HL-60/S4 treated with retinoic acid at 250 ng/mL for 4 days and 3 days (cell line): ENCODE measurements around the gene KEAP1.
"Not testable (repeated sequence)": the region's sequence is repeated elsewhere in the genome, so short reads cannot be mapped to it uniquely, and the experiment has no call there.

Source experiments
- in situ Hi-C: fragments of 300-500 bp; cut with MboI; formaldehyde crosslinking; loops from 2 replicates; pipeline ENCODE4 v1.7.0; 2022; ENCODE audit warnings: low sequenced_read_pairs

The KEAP1 gene

GRCh38 chr19:10503002-10503789, at the start of gene KEAP1:
KEAP1 (minus strand) TSS chr19:10503356; CDS start chr19:10500033, 3,323 bp downstream.
- in situ Hi-C loops: no loop called here

DNA sequence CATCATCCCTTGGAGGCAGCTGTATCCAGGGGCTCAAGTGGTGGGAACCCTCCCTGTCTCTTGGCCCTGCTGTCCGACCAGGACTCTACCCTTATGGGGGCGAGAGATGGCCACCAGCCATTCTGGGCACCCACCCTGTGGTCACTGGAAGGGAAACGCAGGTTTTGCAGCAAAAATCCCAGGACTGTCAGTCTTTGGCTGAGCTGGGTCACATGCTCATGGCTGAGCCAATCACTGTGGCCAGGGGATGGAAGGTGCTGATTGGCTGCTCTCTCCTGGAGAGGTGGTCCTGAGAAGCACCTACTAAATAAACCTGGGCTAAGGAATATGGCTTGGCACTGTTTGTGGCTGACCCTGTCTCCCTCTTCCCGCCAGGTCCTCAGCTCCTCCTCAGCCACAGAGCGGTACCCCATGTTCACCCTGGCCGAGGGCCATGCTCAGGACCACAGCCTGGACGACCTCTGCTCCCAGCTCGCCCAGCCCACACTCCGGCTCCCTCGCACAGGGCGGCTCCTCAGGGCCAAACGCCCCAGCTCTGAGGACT, 49.4 kb upstream of the KEAP1 start:
- in situ Hi-C loops: no loop called here

- in situ Hi-C loops: no loop called here
Observed at GRCh38 chr19:10551698-10552301, 48.6 kb upstream of the KEAP1 start.

GRCh38 chr19:10551006-10551405, 47.9 kb upstream of the KEAP1 start:
- in situ Hi-C loops: not testable (repeated sequence)

DNA sequence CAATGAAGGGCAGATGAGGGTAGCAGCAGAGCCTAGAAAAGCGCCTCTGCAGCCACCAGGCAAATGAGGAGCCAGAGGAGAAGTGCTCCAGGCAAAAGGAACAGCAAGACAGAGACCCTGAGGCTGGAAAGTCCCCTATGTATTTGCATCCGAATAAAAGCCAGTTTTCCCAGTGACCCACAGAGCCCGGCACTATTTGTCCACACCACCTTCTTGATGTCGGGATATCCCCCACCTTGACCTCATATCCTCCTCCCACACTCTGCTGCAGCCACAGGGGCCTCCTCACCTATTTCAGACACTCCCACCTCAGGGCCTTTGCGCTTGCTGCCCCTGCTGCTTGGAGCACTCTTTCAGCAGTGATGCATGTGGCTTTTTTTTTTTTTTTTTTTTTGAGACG, 47.2 kb upstream of the KEAP1 start:
- in situ Hi-C loops: no loop called here

GRCh38 chr19:10549733-10550132, 46.6 kb upstream of the KEAP1 start:
- in situ Hi-C loops: no loop called here

DNA sequence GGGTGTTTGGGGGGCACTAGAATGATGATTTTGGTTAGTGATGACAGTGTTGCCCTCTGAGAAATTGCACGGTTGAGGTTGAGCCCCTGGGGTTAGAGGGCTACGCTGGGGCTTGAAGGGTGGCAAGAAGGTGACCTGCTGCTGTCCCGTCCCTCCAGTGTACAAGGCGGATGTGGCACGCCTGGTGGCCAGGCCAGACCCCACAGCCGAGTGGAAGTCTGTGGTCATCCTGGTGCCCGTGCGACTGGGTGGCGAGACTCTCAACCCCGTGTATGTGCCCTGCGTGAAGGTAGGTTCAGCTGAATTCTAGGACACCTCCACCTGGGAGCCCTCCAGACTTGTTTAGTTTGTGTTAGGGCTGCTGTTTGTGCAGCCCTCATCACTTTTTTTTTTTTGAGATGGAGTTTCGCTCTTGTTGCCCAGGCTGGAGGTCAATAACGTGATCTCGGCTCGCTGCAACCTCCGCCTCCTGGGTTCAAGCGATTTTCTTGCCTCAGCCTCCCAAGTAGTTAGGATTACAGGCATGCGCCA, 45.7 kb upstream of the KEAP1 start:
- in situ Hi-C loops: no loop called here

DNA sequence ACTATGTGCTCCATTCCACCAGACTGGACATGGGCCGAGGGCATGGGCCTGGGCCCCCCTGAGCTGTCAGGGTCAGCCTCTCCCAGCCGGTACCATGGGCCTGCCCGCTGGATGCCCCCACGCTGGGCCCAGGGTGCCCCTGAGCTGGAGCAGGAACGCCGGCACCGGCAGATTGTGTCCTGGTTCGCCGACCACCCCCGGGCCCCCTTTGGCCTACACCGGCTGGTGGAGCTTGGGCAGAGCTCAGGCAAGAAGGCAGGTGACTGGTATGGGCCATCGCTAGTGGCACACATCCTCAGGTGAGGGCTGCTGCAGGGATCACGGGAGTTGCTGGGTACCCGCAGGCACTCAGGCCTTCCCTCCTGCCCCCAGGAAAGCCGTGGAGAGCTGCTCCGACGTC, 43.7 kb upstream of the KEAP1 start:
- in situ Hi-C loops: no loop called here

DNA sequence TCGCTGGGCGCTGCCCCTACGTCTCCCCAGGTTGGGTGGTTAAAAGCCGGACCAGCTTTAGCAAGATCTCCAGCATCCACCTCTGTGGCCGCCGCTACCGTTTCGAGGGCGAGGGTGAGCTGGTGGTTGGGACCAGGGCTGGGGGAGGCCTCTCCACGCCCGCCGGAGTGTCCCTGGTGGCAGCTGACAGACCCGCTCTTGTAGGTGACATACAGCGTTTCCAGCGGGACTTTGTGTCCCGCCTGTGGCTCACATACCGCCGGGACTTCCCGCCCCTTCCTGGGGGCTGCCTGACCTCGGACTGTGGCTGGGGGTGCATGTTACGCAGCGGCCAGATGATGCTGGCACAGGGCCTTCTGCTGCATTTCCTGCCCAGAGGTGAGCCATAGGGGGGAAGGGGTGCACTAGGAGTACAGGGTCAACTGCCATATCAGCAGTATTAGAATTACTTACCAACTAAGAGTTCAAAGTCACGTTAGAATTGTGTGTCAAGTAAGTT, 41.6 kb upstream of the KEAP1 start:
- in situ Hi-C loops: no loop called here

GRCh38 chr19:10544242-10544752, 41.1 kb upstream of the KEAP1 start:
- in situ Hi-C loops: no loop called here

DNA sequence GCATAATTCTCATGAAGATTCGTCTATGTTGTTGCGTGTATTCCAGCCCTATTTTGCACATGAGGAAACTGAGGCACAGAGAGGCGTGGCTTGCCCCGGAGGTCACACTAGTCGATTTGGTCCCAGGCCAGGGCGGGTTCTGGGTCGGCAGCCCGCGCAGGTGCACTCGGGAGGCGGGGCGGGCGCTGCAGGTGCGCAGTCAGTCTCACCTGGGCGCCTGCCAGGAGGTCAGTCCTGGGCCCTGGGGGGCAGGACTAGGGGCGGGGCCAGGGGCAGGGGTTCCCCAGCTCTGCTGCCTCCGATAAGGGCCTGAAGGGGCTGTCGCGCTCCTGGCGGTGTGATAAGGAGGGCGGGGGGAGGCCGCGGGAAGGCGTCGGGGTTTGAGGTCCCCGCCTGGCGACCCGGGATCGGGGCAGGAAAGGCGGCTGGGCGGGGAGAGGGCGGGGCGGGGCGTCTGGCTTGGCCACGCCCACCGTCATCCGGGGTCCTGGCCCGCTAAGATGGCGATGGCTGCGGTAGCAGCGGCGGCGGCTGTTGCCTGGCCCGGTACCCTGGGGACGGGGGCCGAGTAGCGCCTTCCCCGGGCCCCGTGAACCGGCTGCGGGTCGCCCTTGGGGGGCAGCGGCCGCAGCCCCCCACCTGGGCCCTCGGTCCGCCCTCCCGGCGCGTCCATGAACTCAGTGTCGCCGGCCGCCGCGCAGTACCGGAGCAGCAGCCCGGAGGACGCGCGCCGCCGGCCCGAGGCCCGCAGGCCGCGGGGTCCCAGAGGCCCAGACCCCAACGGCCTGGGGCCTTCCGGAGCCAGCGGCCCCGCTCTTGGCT, 40.5 kb upstream of the KEAP1 start, which contains the start of gene ATG4D:
TSS of gene ATG4D (plus strand) at position 485 of the 822 bp plus-strand sequence. CDS start at position 672, 187 bp downstream.
- in situ Hi-C loops: no loop called here

- in situ Hi-C loops: no loop called here
Observed at GRCh38 chr19:10543059-10543419, 39.9 kb upstream of the KEAP1 start.

GRCh38 chr19:10539016-10539415, 35.9 kb upstream of the KEAP1 start:
- in situ Hi-C loops: not testable (repeated sequence)

DNA sequence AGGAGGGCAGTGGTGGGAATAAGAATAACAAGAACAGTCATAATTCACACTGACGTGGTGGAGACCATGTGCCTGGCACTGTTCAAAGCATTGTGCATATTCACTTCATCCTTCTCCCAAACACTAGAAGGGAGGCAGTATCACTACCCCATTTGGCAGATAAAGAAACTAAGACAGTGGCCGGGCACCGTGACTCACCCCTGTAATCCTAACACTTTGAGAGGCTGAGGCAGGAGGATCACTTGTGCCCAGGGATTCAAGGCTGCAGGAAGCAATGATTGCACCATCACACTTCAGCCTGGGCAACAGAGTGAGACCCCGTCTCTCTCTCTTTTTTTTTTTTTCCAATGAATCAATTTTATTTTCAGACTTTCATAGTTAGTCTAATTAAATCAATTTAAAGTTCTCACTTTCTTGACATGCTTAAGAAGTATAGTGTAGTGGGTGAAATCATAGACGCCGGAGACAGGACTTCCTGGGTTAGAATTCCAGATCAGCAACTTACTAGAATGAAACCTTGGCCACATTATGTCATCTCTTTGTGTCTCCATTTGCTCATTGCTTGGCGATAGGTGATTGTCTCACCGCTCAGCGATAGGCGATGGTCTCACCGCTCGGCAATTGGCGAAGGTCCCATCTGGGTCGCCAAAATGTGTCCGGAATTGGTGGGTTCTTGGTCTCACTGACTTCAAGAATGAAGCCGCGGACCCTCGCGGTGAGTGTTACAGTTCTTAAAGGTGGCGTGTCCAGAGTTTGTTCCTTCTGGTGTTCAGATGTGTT, 35.2 kb upstream of the KEAP1 start:
- in situ Hi-C loops: no loop called here

DNA sequence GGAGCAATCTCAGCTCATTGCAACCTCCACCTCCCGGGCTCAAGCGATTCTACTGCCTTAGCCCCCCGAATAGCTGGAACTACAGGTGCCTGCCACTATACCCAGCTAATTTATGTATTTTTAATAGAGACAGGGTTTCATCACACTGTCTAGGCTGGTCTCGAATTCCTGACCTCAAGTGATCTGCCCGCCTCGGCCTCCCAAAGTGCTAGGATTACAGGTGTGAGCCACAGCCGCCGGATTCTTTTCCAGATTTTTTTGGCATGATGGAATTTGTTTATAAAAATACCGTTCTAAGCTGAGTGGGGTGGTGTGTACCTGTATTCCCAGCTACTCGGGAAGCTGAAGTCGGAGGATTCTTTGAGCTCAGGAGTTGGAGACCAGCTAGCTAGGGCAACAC, 34.5 kb upstream of the KEAP1 start:
- in situ Hi-C loops: no loop called here

DNA sequence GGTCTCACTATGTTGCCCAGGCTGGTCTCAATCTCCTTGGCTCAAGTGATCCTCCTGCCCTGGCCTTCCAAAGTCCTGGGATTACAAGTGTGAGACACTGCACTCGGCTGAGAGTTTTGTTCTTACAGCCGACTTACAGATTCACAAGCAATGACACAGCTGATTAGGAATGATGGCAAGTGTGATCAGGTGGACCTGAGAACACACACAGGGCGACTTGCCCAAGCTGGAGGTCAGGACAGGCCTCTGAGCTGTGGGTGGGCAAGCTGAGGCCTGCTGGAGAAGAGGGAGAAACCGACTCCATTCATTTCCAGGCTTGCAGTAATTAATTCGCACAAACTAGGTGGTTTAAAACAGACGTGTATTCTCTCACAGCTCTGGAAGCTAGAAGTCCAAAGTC, 32.5 kb upstream of the KEAP1 start:
- in situ Hi-C loops: no loop called here

DNA sequence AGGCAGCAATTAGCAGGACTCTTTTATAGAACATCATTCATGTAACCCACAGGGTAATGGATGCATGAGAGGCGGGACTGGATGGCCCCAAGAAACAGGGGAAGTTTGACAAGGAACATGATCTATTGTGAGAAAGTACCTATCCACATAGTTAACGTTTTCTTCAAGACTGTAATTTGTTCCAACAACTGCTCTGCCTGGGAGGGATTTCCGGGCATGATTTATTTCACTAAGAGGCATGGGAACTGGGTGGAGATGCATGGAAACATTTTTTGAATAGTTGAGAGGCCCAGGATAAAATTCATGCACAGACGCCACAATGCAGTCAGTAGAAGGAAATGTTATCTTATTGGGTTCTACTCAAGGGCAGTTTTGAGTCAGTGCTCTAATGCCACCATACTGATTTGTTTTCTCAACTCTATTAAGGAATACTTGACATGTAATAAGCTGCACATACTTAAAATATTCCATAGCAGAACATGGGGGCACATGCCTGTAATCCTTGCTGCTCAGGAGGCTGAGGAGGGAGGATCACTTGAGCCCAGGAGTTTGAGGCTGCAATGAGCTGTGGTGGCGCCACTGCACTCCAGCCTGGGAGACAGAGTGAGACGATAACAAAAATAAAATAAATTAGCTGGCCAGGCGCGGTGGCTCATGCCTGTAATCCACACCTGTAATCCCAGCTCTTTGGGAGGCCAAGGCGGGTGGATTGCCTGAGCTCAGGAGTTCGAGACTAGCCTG, 30.7 kb upstream of the KEAP1 start:
- in situ Hi-C loops: no loop called here

DNA sequence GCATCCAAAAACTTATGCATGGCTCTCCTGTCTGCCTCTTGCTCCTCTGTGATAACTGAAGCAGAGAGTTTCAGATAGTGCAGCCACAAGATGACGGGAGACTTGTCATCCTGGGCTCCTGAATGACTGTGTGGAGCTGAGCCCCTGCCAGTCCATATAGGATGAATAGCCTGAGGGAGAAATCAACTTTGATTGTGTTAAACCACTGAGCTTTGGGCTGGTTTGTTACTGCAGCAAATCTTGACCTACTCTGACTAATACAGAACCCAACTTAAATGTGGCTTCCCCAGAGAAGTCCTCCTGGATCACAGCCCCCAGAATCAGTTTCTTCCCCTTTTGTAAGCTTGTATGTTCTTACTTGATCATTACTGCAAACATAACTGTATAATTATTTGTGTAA, 29.3 kb upstream of the KEAP1 start:
- in situ Hi-C loops: no loop called here

DNA sequence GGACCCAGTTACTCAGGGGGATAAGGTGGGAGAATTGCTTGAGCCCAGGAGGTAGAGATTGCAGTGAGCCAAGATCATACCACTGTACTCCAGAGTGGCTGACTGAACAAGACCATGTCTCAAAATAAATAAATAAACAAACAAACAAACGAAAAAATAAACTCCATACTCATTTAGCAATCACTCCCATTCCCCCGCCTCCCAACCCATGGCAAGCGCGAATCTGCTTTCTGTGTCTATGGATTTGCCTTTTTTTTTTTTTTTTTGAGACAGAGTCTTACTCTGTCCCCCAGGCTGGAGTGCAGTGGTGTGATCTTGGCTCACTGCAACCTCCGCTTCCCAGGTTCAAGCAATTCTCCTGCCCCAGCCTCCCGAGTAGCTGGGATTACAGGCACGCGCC, 23.7 kb upstream of the KEAP1 start:
- in situ Hi-C loops: not testable (repeated sequence)
